Measurements from ENCODE around the gene GAS7. TPM values are rescaled to one million over a fixed set of nuclear protein-coding genes. Genes with fewer than 3 reads are reported as not detected.

The GAS7 gene
- total and polyA plus RNA-seq, 2 experiments from 2014 or later = 1.9 to 10.7 TPM

DNA sequence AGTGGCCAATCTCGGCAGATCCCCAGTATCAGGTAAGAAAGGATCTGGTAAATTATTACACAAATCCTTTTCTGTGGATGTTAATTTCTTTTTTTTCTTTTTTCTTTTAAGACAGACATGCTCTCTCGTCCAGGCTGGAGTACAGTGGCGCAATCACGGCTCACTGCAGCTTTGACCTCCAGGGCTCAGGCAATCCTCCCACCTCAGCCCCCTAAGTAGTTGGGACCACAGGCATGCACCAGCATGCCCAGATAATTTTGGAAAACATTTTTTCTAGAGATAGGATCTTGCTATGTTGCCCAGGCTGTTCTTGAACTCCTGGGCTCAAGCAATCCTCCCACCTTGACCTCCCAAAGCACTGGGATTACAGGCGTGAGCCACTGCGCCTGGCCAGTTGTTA is 54.0 kb downstream of the GAS7 start:
- no peaks in the 10 kb centered on the region; the same call in 2 of the 3 replicates for H3K36me3 Mint-ChIP-seq (ENCODE audit: low read depth)

More for the DNA sequence above, 54.0 kb downstream of the GAS7 start:
- Histone ChIP-seq H3K9me2 (ENCODE audit: insufficient read depth) (no peaks in the 10 kb centered on the region), H3K79me2 (replicated peaks; ENCODE audit: insufficient read depth) (no peaks in the 10 kb centered on the region), H3K4me2 (no peak overlapping the region), H3K4me1 (ENCODE audit: insufficient read depth) (no peaks in the 10 kb centered on the region), H3F3A (replicated peaks; ENCODE audit: low read depth) (no peaks in the 10 kb centered on the region), H3K27me3 (ENCODE audit: insufficient read depth) (no peaks in the 10 kb centered on the region), H3K4me3 (no peak overlapping the region), H3K27ac (ENCODE audit: low read depth) (no peak overlapping the region), H2AFZ (no peak overlapping the region), H3K36me3 (ENCODE audit: insufficient read depth) (no peaks in the 10 kb centered on the region), H4K20me1 (replicated peaks; ENCODE audit: insufficient read depth) (no peaks in the 10 kb centered on the region)
- Mint-ChIP-seq H3K4me3 (no peak overlapping the region), H3K27me3 (ENCODE audit: insufficient read depth, low read depth, poor library complexity) (no peaks in the 10 kb centered on the region), H3K27ac (no peak overlapping the region), H3K4me1 (no peaks in the 10 kb centered on the region), H3K9me3 (no peaks in the 10 kb centered on the region)
- ATAC-seq (no peak), DNase-seq (ENCODE audit: low spot score) (no peak)
- TF ChIP-seq, protein P1, sequence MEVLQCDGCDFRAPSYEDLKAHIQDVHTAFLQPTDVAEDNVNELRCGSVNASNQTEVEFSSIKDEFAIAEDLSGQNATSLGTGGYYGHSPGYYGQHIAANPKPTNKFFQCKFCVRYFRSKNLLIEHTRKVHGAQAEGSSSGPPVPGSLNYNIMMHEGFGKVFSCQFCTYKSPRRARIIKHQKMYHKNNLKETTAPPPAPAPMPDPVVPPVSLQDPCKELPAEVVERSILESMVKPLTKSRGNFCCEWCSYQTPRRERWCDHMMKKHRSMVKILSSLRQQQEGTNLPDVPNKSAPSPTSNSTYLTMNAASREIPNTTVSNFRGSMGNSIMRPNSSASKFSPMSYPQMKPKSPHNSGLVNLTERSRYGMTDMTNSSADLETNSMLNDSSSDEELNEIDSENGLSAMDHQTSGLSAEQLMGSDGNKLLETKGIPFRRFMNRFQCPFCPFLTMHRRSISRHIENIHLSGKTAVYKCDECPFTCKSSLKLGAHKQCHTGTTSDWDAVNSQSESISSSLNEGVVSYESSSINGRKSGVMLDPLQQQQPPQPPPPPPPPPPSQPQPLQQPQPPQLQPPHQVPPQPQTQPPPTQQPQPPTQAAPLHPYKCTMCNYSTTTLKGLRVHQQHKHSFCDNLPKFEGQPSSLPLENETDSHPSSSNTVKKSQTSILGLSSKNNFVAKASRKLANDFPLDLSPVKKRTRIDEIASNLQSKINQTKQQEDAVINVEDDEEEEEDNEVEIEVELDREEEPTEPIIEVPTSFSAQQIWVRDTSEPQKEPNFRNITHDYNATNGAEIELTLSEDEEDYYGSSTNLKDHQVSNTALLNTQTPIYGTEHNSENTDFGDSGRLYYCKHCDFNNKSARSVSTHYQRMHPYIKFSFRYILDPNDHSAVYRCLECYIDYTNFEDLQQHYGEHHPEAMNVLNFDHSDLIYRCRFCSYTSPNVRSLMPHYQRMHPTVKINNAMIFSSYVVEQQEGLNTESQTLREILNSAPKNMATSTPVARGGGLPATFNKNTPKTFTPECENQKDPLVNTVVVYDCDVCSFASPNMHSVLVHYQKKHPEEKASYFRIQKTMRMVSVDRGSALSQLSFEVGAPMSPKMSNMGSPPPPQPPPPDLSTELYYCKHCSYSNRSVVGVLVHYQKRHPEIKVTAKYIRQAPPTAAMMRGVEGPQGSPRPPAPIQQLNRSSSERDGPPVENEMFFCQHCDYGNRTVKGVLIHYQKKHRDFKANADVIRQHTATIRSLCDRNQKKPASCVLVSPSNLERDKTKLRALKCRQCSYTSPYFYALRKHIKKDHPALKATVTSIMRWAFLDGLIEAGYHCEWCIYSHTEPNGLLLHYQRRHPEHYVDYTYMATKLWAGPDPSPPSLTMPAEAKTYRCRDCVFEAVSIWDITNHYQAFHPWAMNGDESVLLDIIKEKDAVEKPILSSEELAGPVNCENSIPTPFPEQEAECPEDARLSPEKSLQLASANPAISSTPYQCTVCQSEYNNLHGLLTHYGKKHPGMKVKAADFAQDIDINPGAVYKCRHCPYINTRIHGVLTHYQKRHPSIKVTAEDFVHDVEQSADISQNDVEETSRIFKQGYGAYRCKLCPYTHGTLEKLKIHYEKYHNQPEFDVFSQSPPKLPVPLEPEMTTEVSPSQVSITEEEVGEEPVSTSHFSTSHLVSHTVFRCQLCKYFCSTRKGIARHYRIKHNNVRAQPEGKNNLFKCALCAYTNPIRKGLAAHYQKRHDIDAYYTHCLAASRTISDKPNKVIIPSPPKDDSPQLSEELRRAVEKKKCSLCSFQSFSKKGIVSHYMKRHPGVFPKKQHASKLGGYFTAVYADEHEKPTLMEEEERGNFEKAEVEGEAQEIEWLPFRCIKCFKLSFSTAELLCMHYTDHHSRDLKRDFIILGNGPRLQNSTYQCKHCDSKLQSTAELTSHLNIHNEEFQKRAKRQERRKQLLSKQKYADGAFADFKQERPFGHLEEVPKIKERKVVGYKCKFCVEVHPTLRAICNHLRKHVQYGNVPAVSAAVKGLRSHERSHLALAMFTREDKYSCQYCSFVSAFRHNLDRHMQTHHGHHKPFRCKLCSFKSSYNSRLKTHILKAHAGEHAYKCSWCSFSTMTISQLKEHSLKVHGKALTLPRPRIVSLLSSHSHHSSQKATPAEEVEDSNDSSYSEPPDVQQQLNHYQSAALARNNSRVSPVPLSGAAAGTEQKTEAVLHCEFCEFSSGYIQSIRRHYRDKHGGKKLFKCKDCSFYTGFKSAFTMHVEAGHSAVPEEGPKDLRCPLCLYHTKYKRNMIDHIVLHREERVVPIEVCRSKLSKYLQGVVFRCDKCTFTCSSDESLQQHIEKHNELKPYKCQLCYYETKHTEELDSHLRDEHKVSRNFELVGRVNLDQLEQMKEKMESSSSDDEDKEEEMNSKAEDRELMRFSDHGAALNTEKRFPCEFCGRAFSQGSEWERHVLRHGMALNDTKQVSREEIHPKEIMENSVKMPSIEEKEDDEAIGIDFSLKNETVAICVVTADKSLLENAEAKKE (CRISPR knock-in tag; IDR thresholded peaks at IDR 0.05) = no peak
- TF ChIP-seq EZH2phosphoT487 (IDR thresholded peaks at IDR 0.05; ENCODE audit: unreplicated experiment) (no peak), CREB1 (CRISPR knock-in tag; IDR thresholded peaks at IDR 0.05; ENCODE audit: low read depth) (no peak), POLR2AphosphoS5 (IDR thresholded peaks at IDR 0.05; ENCODE audit: low read depth) (no peak), EZH2 (IDR thresholded peaks at IDR 0.05; ENCODE audit: low read depth, unreplicated experiment) (no peak), ZNF114 (CRISPR knock-in tag; IDR thresholded peaks at IDR 0.05) (no peak), STAT1 (IDR thresholded peaks at IDR 0.05; ENCODE audit: unreplicated experiment) (no peak), ZNF331 (CRISPR knock-in tag; IDR thresholded peaks at IDR 0.05; ENCODE audit: low read depth) (no peak), JUNB (IDR thresholded peaks at IDR 0.05; ENCODE audit: unreplicated experiment) (no peak), NANOG (IDR thresholded peaks at IDR 0.05; ENCODE audit: borderline replicate concordance) (no peak)
- TF ChIP-seq, protein P2, sequence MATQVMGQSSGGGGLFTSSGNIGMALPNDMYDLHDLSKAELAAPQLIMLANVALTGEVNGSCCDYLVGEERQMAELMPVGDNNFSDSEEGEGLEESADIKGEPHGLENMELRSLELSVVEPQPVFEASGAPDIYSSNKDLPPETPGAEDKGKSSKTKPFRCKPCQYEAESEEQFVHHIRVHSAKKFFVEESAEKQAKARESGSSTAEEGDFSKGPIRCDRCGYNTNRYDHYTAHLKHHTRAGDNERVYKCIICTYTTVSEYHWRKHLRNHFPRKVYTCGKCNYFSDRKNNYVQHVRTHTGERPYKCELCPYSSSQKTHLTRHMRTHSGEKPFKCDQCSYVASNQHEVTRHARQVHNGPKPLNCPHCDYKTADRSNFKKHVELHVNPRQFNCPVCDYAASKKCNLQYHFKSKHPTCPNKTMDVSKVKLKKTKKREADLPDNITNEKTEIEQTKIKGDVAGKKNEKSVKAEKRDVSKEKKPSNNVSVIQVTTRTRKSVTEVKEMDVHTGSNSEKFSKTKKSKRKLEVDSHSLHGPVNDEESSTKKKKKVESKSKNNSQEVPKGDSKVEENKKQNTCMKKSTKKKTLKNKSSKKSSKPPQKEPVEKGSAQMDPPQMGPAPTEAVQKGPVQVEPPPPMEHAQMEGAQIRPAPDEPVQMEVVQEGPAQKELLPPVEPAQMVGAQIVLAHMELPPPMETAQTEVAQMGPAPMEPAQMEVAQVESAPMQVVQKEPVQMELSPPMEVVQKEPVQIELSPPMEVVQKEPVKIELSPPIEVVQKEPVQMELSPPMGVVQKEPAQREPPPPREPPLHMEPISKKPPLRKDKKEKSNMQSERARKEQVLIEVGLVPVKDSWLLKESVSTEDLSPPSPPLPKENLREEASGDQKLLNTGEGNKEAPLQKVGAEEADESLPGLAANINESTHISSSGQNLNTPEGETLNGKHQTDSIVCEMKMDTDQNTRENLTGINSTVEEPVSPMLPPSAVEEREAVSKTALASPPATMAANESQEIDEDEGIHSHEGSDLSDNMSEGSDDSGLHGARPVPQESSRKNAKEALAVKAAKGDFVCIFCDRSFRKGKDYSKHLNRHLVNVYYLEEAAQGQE (IDR thresholded peaks at IDR 0.05; ENCODE audit: unreplicated experiment) = no peak
- TF ChIP-seq, protein P3, sequence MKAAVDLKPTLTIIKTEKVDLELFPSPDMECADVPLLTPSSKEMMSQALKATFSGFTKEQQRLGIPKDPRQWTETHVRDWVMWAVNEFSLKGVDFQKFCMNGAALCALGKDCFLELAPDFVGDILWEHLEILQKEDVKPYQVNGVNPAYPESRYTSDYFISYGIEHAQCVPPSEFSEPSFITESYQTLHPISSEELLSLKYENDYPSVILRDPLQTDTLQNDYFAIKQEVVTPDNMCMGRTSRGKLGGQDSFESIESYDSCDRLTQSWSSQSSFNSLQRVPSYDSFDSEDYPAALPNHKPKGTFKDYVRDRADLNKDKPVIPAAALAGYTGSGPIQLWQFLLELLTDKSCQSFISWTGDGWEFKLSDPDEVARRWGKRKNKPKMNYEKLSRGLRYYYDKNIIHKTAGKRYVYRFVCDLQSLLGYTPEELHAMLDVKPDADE (IDR thresholded peaks at IDR 0.05) = no peak
- TF ChIP-seq, protein P4, sequence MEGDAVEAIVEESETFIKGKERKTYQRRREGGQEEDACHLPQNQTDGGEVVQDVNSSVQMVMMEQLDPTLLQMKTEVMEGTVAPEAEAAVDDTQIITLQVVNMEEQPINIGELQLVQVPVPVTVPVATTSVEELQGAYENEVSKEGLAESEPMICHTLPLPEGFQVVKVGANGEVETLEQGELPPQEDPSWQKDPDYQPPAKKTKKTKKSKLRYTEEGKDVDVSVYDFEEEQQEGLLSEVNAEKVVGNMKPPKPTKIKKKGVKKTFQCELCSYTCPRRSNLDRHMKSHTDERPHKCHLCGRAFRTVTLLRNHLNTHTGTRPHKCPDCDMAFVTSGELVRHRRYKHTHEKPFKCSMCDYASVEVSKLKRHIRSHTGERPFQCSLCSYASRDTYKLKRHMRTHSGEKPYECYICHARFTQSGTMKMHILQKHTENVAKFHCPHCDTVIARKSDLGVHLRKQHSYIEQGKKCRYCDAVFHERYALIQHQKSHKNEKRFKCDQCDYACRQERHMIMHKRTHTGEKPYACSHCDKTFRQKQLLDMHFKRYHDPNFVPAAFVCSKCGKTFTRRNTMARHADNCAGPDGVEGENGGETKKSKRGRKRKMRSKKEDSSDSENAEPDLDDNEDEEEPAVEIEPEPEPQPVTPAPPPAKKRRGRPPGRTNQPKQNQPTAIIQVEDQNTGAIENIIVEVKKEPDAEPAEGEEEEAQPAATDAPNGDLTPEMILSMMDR (conservative IDR thresholded peaks at IDR 0.05; ENCODE audit: low read depth in 2 of 2) = no peak
